GM12865 (cell line): Measurements from ENCODE around the gene BEST2.

Experiments used
- DNase-seq: peaks from one replicate; pipeline ENCODE4 v3.0.0; 2010; ENCODE audit warnings: low read depth
- H3K4me3 ChIP-seq: 2 replicates; pipeline ENCODE4 v1.5.1; 2011; ENCODE audit warnings: mild to moderate bottlenecking, low read depth, low read length, control low read depth
- CTCF ChIP-seq: IDR thresholded peaks from 2 replicates; pipeline ENCODE4 v1.5.1; 2011; ENCODE audit warnings: low read length, control low read depth, low read depth, inconsistent platforms; ENCODE audit not compliant: insufficient read depth; ENCODE audit errors: missing control alignments

BEST2 gene

GRCh38 chr19:12763100-12763499 lies 11.5 kb downstream of the BEST2 start:
- no peak overlapping the region for H3K4me3 ChIP-seq
- no peak for TF ChIP-seq CTCF
- no peak for DNase-seq

GRCh38 chr19:12764698-12765097 lies 13.1 kb downstream of the BEST2 start:
- no peak for TF ChIP-seq CTCF
- DNase-seq = no peak
- no peak overlapping the region for H3K4me3 ChIP-seq

- peak; percentile 85 for TF ChIP-seq CTCF
- peak overlapping the region; percentile 28; the same call in 1 of the 2 replicates for H3K4me3 ChIP-seq
- DNase-seq = peak; percentile 84
These were observed 14.5 kb downstream of the BEST2 start for GRCh38 chr19:12766051-12766521.

GRCh38 chr19:12767150-12767549 lies 15.6 kb downstream of the BEST2 start:
- H3K4me3 ChIP-seq = no peak overlapping the region
- no peak for TF ChIP-seq CTCF
- DNase-seq = no peak

GRCh38 chr19:12767666-12768065 lies 16.1 kb downstream of the BEST2 start:
- no peak overlapping the region for H3K4me3 ChIP-seq
- TF ChIP-seq CTCF = no peak
- DNase-seq = no peak

- H3K4me3 ChIP-seq = no peak overlapping the region
- DNase-seq = peak; percentile 89
- TF ChIP-seq CTCF = peak; percentile 7
These were observed 18.1 kb downstream of the BEST2 start for GRCh38 chr19:12769689-12770088.

- H3K4me3 ChIP-seq = no peak overlapping the region
- no peak for DNase-seq
- TF ChIP-seq CTCF = no peak
These were observed 19.3 kb downstream of the BEST2 start for GRCh38 chr19:12770922-12771321.
